ENCODE data around the gene ETV5.

Gene ETV5

GRCh38 chr3:186094696-186095425 lies 14.0 kb downstream of the ETV5 start:
- TF ChIP-seq CTCF (IDR thresholded peaks at IDR 0.05; ENCODE audit: extremely low read depth, missing control alignments), result no peak
- DNase-seq (ENCODE audit: low spot score), result no peak

- DNase-seq (ENCODE audit: low spot score), result no peak
- no peak for TF ChIP-seq CTCF (IDR thresholded peaks at IDR 0.05; ENCODE audit: extremely low read depth, missing control alignments)
Measured at GRCh38 chr3:186094271-186094670, 14.6 kb downstream of the ETV5 start.

GRCh38 chr3:186093271-186093900 lies 15.5 kb downstream of the ETV5 start:
- TF ChIP-seq CTCF (IDR thresholded peaks at IDR 0.05; ENCODE audit: extremely low read depth, missing control alignments), result no peak
- no peak for DNase-seq (ENCODE audit: low spot score)

- no peak for TF ChIP-seq CTCF (IDR thresholded peaks at IDR 0.05; ENCODE audit: extremely low read depth, missing control alignments)
- DNase-seq (ENCODE audit: low spot score), result no peak
Measured at GRCh38 chr3:186092360-186093070, 16.4 kb downstream of the ETV5 start.

- DNase-seq (ENCODE audit: low spot score), result no peak
- TF ChIP-seq CTCF (IDR thresholded peaks at IDR 0.05; ENCODE audit: extremely low read depth, missing control alignments), result no peak
Measured at GRCh38 chr3:186090901-186091300, 18.0 kb downstream of the ETV5 start.

GRCh38 chr3:186088335-186088734 lies 20.6 kb downstream of the ETV5 start:
- no peak for TF ChIP-seq CTCF (IDR thresholded peaks at IDR 0.05; ENCODE audit: extremely low read depth, missing control alignments)
- DNase-seq (ENCODE audit: low spot score), result no peak

GRCh38 chr3:186084264-186084663 lies 24.6 kb downstream of the ETV5 start:
- no peak for TF ChIP-seq CTCF (IDR thresholded peaks at IDR 0.05; ENCODE audit: extremely low read depth, missing control alignments)
- no peak for DNase-seq (ENCODE audit: low spot score)

Measured in GM20000 (cell line).